A673 (cell line): ENCODE data around the gene CASP14.

Experiments used
- EZH2 ChIP-seq: fragments of 200-600 bp; sonication (generic); IDR thresholded peaks from 2 replicates; pipeline ENCODE4 v1.6.1; 2017; ENCODE audit warnings: borderline replicate concordance, low read depth, mild to moderate bottlenecking, mixed read lengths, antibody characterized with exemption, low read length; ENCODE audit not compliant: poor library complexity, severe bottlenecking
- TF ChIP-seq, protein P1 (sequence below): fragments of 300-800, 200-600 bp; sonication (generic); conservative IDR thresholded peaks from 2 replicates; pipeline ENCODE4 v1.5.1; 2017; ENCODE audit warnings: low read depth, mild to moderate bottlenecking, antibody characterized with exemption, low read length, moderate library complexity, mixed read lengths

DNA sequence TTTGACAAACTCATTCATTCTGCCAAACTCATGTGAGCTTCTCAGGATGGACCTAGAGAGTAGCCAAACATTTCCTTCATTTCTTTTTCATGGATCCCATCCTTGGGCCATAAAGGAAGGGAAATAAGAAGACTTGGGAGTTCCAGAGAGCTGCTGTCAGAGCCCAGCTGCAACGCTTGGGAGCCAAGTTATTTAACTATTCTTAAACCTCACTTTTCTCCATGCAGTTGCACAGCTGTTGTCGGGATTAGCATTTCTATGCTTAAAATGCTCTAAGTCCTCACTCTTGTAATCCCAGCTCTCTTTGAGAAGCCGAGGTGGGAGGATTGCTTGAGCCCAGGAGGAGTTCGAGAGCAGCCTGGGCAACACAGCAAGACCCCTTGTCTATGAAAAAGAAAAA is 11.7 kb upstream of the CASP14 start:
- TF ChIP-seq, protein P1, sequence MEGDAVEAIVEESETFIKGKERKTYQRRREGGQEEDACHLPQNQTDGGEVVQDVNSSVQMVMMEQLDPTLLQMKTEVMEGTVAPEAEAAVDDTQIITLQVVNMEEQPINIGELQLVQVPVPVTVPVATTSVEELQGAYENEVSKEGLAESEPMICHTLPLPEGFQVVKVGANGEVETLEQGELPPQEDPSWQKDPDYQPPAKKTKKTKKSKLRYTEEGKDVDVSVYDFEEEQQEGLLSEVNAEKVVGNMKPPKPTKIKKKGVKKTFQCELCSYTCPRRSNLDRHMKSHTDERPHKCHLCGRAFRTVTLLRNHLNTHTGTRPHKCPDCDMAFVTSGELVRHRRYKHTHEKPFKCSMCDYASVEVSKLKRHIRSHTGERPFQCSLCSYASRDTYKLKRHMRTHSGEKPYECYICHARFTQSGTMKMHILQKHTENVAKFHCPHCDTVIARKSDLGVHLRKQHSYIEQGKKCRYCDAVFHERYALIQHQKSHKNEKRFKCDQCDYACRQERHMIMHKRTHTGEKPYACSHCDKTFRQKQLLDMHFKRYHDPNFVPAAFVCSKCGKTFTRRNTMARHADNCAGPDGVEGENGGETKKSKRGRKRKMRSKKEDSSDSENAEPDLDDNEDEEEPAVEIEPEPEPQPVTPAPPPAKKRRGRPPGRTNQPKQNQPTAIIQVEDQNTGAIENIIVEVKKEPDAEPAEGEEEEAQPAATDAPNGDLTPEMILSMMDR, result no peak
- no peak for TF ChIP-seq EZH2
